ENCODE measurements around the gene RNF214.

DNA sequence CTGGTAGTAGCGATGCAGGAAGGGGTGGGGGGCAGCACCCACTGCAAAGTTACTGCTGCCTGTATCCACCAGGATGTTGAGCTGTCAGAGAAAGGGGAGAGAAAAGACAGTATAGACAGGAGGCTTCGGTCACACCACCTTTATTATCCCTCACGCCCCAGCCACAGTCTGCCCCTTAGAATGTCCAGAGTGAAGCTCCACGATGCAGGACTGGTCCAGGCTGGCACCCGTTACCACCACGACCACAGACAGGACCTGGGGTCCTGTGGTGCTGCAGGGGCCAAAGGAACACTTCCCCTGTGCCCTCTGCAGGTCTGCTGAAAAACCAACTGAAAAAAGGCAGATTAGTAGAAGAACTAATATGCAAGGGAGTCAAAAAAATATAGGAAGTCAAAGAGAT, 64.4 kb downstream of the RNF214 start:
- no peak for TF ChIP-seq CTCF (IDR thresholded peaks at IDR 0.05; ENCODE audit: low read depth, low read length, poor library complexity, severe bottlenecking)
- TF ChIP-seq EZH2phosphoT487 (IDR thresholded peaks at IDR 0.05; ENCODE audit: borderline replicate concordance, low read length) = no peak
